Common myeloid progenitor, CD34-positive (primary cell): ENCODE measurements around the gene DKKL1.

ENCODE experiments used
- CTCF ChIA-PET: fragments of 350-600 bp; sonication (Branson Sonifier 250); formaldehyde crosslinking; loops from one replicate; lab custom pipeline; 2021; ENCODE audit warnings: antibody characterized with exemption; lab: Charles Lee
- POLR2A ChIA-PET: fragments of 350-600 bp; sonication (Branson Sonifier 250); formaldehyde crosslinking; loops from one replicate; lab custom pipeline; 2021; ENCODE audit warnings: antibody characterized with exemption; lab: Charles Lee
- DNase-seq, 3 donors: peaks; one replicate each; pipeline versions ENCODE4 v3.0.0 to v3.0.0-alpha.2; 2013
- H3K27ac ChIP-seq, 2 experiments: 1 replicate in 1 of 2; 2 replicates in 1 of 2; pipeline ENCODE4 v1.7.0; 2013; ENCODE audit warnings: inconsistent platforms in 2 of 2, low read length in 2 of 2, mild to moderate bottlenecking in 2 of 2, low read depth in 1 of 2, moderate library complexity in 1 of 2; ENCODE audit not compliant: severe bottlenecking in 2 of 2, insufficient read depth in 1 of 2, poor library complexity in 1 of 2
- H3K27me3 ChIP-seq, 5 experiments: replicated peaks in 2 of 5; 1 replicate in 3 of 5; 2 replicates in 2 of 5; pipeline versions ENCODE4 v1.6.1 to v1.7.0; 2013; ENCODE audit warnings: low read length in 4 of 5, mild to moderate bottlenecking in 2 of 5, moderate library complexity in 2 of 5, inconsistent platforms in 1 of 5; ENCODE audit not compliant: insufficient read depth in 5 of 5, control insufficient read depth in 4 of 5
- H3K36me3 ChIP-seq, 4 experiments: 1 replicate in 2 of 4; 2 replicates in 2 of 4; pipeline versions ENCODE4 v1.6.1 to v1.7.0; 2013; ENCODE audit warnings: low read length in 3 of 4, control low read depth in 1 of 4, mild to moderate bottlenecking in 1 of 4; ENCODE audit not compliant: control insufficient read depth in 4 of 4, insufficient read depth in 4 of 4
- H3K4me1 ChIP-seq, 4 experiments: 1 replicate in 3 of 4; 2 replicates in 1 of 4; pipeline versions ENCODE4 v1.6.1 to v1.7.1; 2013; ENCODE audit warnings: low read length in 3 of 4, mild to moderate bottlenecking in 3 of 4, control low read depth in 1 of 4, inconsistent platforms in 1 of 4, moderate library complexity in 1 of 4; ENCODE audit not compliant: control insufficient read depth in 4 of 4, insufficient read depth in 4 of 4; ENCODE audit errors: control extremely low read depth in 1 of 4
- H3K4me3 ChIP-seq, 7 experiments: 1 replicate in 4 of 7; 2 replicates in 3 of 7; pipeline versions ENCODE4 v1.5.1 to v1.7.0; 2013; ENCODE audit warnings: mild to moderate bottlenecking in 7 of 7, low read length in 6 of 7, moderate library complexity in 6 of 7, inconsistent platforms in 2 of 7, low read depth in 2 of 7, control low read depth in 1 of 7; ENCODE audit not compliant: insufficient read depth in 4 of 7, control insufficient read depth in 1 of 7; ENCODE audit errors: extremely low read depth in 1 of 7
- H3K9me3 ChIP-seq, 5 experiments: 1 replicate in 4 of 5; 2 replicates in 1 of 5; pipeline versions ENCODE4 v1.6.1 to v1.7.1; 2013; ENCODE audit warnings: low read length in 4 of 5, mild to moderate bottlenecking in 2 of 5, inconsistent platforms in 1 of 5, low read depth in 1 of 5, moderate library complexity in 1 of 5; ENCODE audit not compliant: control insufficient read depth in 4 of 5, insufficient read depth in 2 of 5; ENCODE audit errors: control extremely low read depth in 1 of 5
- WGBS: methylation state at CpG from one replicate; pipeline ENCODE4 v1.1.5; 2013; ENCODE audit not compliant: insufficient coverage; 5-methylcytosine and 5-hydroxymethylcytosine counted together

Gene DKKL1

DNA sequence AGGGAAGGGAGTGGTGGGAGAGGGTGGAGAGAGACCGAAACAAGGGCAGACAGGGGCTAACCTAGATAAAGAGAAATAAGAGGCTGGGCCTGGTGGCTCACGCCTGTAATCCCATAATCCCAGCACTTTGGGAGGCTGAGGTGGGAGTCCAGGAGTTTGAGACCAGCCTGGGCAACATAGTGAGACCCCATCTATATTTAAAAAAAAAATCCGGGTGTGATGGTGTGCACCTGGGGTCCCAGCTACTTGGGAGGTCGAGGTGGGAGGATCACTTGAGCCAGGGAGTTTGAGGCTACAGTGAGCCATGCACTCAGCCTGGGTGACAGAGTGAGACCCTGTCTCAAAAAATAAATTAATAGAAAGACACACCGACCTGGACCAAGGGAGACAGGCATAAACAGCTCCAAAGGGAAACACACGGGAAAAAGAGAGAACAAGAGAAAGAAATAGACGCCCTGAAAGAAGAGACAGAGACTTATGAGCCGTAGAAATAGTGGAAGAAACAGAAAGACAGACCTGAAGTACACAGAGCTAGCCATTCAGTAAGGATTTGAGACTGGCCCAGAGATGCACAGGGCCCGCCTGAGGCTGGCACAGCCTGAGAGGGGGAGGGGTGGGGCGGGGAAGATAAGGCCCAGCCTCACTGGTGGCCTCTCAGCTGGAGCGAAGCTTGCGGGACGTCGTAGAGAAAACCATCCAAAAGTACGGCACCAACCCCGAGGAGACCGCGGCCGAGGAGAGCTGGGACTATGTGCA, 26.2 kb upstream of the DKKL1 start:
- DNase-seq: no peak
- POLR2A ChIA-PET: interaction anchor here (0.6 kb wide), 1 partner anchor 56 kb away, joined by 4 read pairs; no protein-coding TSS in a partner anchor
- CTCF ChIA-PET: no interaction called here
- H3K36me3 ChIP-seq: peaks cover 2 to 33% (median 25%) of the 10 kb centered on the region in 4 experiments
- H3K27me3 ChIP-seq: no peaks in the 10 kb centered on the region
- peaks cover 0 to 58% (median 48%) of the 10 kb centered on the region in 4 experiments for H3K4me1 ChIP-seq
- peak overlapping the region in 1 of 2 experiments; percentile 54 for H3K27ac ChIP-seq
- H3K9me3 ChIP-seq: no peaks in the 10 kb centered on the region
- whole genome bisulfite sequencing: 97% methylated on average over 17 of the region's 19 CpGs
- no peak overlapping the region for H3K4me3 ChIP-seq

DNA sequence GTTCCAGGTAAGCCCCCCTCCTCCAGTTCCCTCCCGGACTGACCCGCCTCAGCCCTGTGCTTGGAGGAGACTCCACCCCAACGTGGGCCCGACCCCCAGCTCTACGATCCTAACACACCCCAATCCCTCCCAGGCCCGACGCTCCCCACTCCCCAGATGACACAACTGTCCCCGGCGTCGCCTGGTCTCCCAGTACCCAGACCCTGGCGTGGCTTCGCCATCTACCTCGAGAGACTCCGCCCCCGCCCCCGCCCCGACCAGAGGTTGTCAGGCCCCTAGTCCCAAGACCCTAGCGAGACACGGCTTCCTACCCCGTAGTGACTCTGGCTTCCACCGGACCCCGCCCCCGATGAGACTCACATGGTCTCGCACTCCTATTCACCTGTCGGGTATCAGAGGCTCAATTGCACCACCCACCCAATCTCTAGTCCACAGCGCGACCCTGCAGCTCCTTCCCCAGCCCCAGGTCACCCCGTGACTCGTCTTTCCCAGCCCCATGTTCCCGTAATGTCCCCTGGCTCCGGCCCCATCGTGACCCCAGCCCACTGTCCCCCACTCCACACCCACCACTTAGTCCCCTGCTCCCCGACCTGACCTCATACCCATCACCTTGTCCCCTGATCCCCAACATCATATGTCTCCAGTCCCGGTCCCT, 25.5 kb upstream of the DKKL1 start:
- no peak for DNase-seq
- Histone ChIP-seq H3K27ac (no peak overlapping the region), H3K4me1 (peaks cover 0 to 50% (median 41%) of the 10 kb centered on the region in 4 experiments), H3K4me3 (no peak overlapping the region), H3K36me3 (peaks cover 2 to 33% (median 25%) of the 10 kb centered on the region in 4 experiments), H3K27me3 (no peaks in the 10 kb centered on the region), H3K9me3 (no peaks in the 10 kb centered on the region)
- 95% methylated on average over 30 of the region's 34 CpGs for WGBS
- ChIA-PET CTCF (no interaction called here), POLR2A (interaction anchor here (0.5 kb wide), 1 partner anchor 700 kb away, joined by 4 read pairs; no protein-coding TSS in a partner anchor)

DNA sequence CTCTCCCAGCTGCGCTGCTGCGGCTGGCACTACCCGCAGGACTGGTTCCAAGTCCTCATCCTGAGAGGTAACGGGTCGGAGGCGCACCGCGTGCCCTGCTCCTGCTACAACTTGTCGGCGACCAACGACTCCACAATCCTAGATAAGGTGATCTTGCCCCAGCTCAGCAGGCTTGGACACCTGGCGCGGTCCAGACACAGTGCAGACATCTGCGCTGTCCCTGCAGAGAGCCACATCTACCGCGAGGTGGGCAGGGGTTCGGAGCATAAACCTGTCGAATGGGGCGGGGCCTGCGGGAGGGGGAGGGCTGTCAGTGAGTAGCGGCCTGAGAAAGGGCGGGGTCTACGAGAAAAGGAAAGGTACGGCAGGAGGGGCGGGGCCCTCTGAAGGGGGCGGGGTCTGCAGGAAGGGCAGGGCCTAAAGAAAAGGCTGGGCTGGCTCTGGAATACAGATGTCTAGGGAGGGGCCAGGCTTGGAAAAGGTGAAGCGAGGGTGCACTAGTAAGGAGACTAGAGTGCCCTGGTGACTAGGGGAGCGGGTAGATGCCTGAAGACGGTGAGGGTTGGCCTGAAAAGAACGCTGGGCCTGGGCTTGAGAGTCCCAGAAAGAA, 24.9 kb upstream of the DKKL1 start:
- CTCF ChIA-PET: no interaction called here
- POLR2A ChIA-PET: no interaction called here
- no peak for DNase-seq
- Histone ChIP-seq H3K27me3 (no peaks in the 10 kb centered on the region), H3K36me3 (peaks cover 2 to 33% (median 25%) of the 10 kb centered on the region in 4 experiments), H3K27ac (no peak overlapping the region), H3K9me3 (no peaks in the 10 kb centered on the region), H3K4me3 (no peak overlapping the region), H3K4me1 (peaks cover 0 to 44% (median 35%) of the 10 kb centered on the region in 4 experiments)
- 94% methylated on average over 27 of the region's 30 CpGs for WGBS

- Histone ChIP-seq H3K27me3 (no peaks in the 10 kb centered on the region), H3K4me3 (no peak overlapping the region), H3K36me3 (peaks cover 2 to 33% (median 25%) of the 10 kb centered on the region in 4 experiments), H3K4me1 (peaks cover 0 to 37% (median 28%) of the 10 kb centered on the region in 4 experiments), H3K9me3 (no peaks in the 10 kb centered on the region), H3K27ac (no peak overlapping the region)
- ChIA-PET CTCF (interaction anchor here (0.7 kb wide), 1 partner anchor 12 kb away, joined by 3 read pairs; no protein-coding TSS in a partner anchor), POLR2A (no interaction called here)
- WGBS: 97% methylated on average over 35 of the region's 47 CpGs
- no peak for DNase-seq
Measured at GRCh38 chr19:49339301-49340068, 24.2 kb upstream of the DKKL1 start.

- Histone ChIP-seq H3K9me3 (no peaks in the 10 kb centered on the region), H3K36me3 (peaks cover 2 to 33% (median 25%) of the 10 kb centered on the region in 4 experiments), H3K27ac (no peak overlapping the region), H3K4me3 (no peak overlapping the region), H3K4me1 (peaks cover 0 to 29% (median 21%) of the 10 kb centered on the region in 4 experiments), H3K27me3 (no peaks in the 10 kb centered on the region)
- 64% methylated on average over 17 of the region's 36 CpGs for WGBS
- ChIA-PET CTCF (interaction anchor here (0.7 to 1.1 kb wide), 2 partner anchors 9 to 13 kb away, joined by 3 read pairs; no protein-coding TSS in a partner anchor), POLR2A (no interaction called here)
- peak; percentile 54 to 77 (median 70) for DNase-seq
Measured at GRCh38 chr19:49340069-49340864, 23.4 kb upstream of the DKKL1 start.
